SU-DHL-6 (cell line): ENCODE results near the gene MKRN1.

Experiments
- H2AFZ ChIP-seq: fragments of 200-600 bp; sonication (generic); 2 replicates; pipeline ENCODE4 v1.6.1; 2014; ENCODE audit warnings: low read depth, mild to moderate bottlenecking, moderate library complexity, mixed read lengths, antibody characterized with exemption, low read length; ENCODE audit not compliant: severe bottlenecking
- H3F3A ChIP-seq: fragments of 200-600 bp; shearing (Covaris generic); 2 replicates; pipeline ENCODE4 v1.6.0; 2016; ENCODE audit warnings: antibody characterized with exemption, mild to moderate bottlenecking; ENCODE audit not compliant: insufficient read depth
- H3K27ac ChIP-seq: fragments of 200-600 bp; sonication (generic); 2 replicates; pipeline ENCODE4 v1.5.1; 2016; ENCODE audit warnings: low read depth, mild to moderate bottlenecking, low read length, moderate library complexity, mixed read lengths
- H3K27me3 ChIP-seq: fragments of 200-600 bp; sonication (generic), shearing (Covaris generic); 2 replicates; pipeline ENCODE4 v1.6.0; 2014; ENCODE audit warnings: mild to moderate bottlenecking, low read length
- H3K36me3 ChIP-seq: fragments of 200-600 bp; sonication (generic); 2 replicates; pipeline ENCODE4 v1.6.1; 2014; ENCODE audit warnings: mild to moderate bottlenecking, low read length, mixed read lengths
- H3K4me2 ChIP-seq: fragments of 300-600, 200-600 bp; shearing (Covaris generic), sonication (generic); 2 replicates; pipeline ENCODE4 v1.6.0; 2014; ENCODE audit warnings: low read length, low read depth, mild to moderate bottlenecking; ENCODE audit not compliant: poor library complexity, severe bottlenecking
- H3K4me3 ChIP-seq: fragments of 200-600 bp; sonication (generic); 2 replicates; pipeline ENCODE4 v1.5.1; 2014; ENCODE audit warnings: antibody characterized with exemption, low read length, mild to moderate bottlenecking, mixed read lengths; ENCODE audit not compliant: insufficient read depth, poor library complexity, severe bottlenecking
- H3K79me2 ChIP-seq: fragments of 200-600 bp; sonication (generic); 2 replicates; pipeline ENCODE4 v1.6.1; 2014; ENCODE audit warnings: mild to moderate bottlenecking, low read length, moderate library complexity; ENCODE audit not compliant: insufficient read depth
- H3K9ac ChIP-seq: fragments of 200-600 bp; sonication (generic); 2 replicates; pipeline ENCODE4 v1.7.0; 2014; ENCODE audit warnings: mild to moderate bottlenecking, low read length
- H3K9me2 ChIP-seq: fragments of 200-600 bp; sonication (generic); replicated peaks from 2 replicates; pipeline ENCODE4 v1.6.1; 2014; ENCODE audit warnings: low read length; ENCODE audit not compliant: insufficient read depth
- H3K9me3 ChIP-seq: fragments of 200-600 bp; sonication (generic); 2 replicates; pipeline ENCODE4 v1.6.1; 2014; ENCODE audit warnings: low read length, mixed read lengths; ENCODE audit not compliant: insufficient read depth
- H4K20me1 ChIP-seq: fragments of 200-600 bp; sonication (generic); 2 replicates; pipeline ENCODE4 v1.6.1; 2014; ENCODE audit warnings: low read depth, mild to moderate bottlenecking, antibody characterized with exemption, low read length, moderate library complexity, mixed read lengths
- CTCF ChIP-seq: fragments of 200-600 bp; sonication (generic); IDR thresholded peaks from one replicate; pipeline ENCODE4 v1.5.1; 2017; ENCODE audit warnings: antibody characterized with exemption, mild to moderate bottlenecking, low read length, moderate library complexity; ENCODE audit not compliant: insufficient read depth, poor library complexity, severe bottlenecking
- EZH2phosphoT487 ChIP-seq: fragments of 200-600 bp; sonication (generic), shearing (Covaris generic); conservative IDR thresholded peaks from 2 replicates; pipeline ENCODE4 v1.6.1; 2018; ENCODE audit warnings: mild to moderate bottlenecking, antibody characterized with exemption, low read length, moderate library complexity, mixed read lengths

MKRN1 gene

DNA sequence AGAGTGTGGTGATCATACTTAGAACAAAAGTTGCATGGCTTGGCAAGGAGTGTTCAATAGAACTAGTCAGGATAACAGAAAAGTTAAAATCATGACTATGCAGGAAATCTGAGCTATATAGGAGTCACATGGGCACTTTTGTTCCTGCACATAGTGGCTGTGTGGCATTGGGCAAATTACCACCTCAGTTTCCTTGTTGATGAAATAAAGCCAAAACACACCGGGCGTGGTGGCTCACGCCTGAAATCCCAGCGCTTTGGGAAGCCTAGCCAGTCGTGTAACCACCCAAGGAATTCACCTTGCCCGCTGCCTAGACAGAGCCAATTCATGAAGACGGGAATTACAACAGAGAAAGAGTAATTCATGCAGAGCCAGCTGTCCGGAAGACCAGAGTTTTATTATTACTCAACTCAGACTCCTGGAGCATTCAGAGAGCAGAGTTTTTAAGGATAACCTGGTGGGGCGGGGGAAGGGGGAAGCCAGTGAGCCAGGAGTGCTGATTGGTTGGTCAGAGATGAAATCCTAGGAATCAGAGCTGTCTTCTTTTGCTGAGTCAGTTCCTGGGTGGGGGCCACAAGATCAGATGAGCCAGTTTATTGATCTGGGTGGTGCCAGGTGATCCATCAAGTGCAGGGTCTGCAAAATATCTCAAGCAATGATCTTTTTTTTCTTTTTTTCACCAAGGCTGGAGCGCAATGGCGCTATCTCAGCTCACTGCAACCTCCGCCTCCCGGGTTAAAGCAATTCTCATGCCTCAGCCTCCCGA lies 6.4 kb upstream of the MKRN1 start:
- Histone ChIP-seq H3K36me3 (no peaks in the 10 kb centered on the region), H2AFZ (no peak overlapping the region), H3K9me3 (no peaks in the 10 kb centered on the region), H3K9me2 (no peaks in the 10 kb centered on the region), H3K4me3 (no peak overlapping the region), H3K4me2 (no peak overlapping the region), H4K20me1 (no peaks in the 10 kb centered on the region), H3K79me2 (no peaks in the 10 kb centered on the region), H3K27ac (no peak overlapping the region), H3K9ac (no peak overlapping the region), H3K27me3 (no peaks in the 10 kb centered on the region), H3F3A (no peaks in the 10 kb centered on the region)
- no peak for TF ChIP-seq CTCF
- no peak for TF ChIP-seq EZH2phosphoT487

GRCh38 chr7:140484951-140485499 lies 5.7 kb upstream of the MKRN1 start:
- Histone ChIP-seq H4K20me1 (no peaks in the 10 kb centered on the region), H2AFZ (no peak overlapping the region), H3F3A (no peaks in the 10 kb centered on the region), H3K79me2 (no peaks in the 10 kb centered on the region), H3K9me3 (no peaks in the 10 kb centered on the region), H3K4me2 (no peak overlapping the region), H3K4me3 (no peak overlapping the region), H3K27ac (no peak overlapping the region), H3K36me3 (no peaks in the 10 kb centered on the region), H3K9ac (no peak overlapping the region), H3K27me3 (no peaks in the 10 kb centered on the region), H3K9me2 (no peaks in the 10 kb centered on the region)
- TF ChIP-seq EZH2phosphoT487 (no peak), CTCF (no peak)

DNA sequence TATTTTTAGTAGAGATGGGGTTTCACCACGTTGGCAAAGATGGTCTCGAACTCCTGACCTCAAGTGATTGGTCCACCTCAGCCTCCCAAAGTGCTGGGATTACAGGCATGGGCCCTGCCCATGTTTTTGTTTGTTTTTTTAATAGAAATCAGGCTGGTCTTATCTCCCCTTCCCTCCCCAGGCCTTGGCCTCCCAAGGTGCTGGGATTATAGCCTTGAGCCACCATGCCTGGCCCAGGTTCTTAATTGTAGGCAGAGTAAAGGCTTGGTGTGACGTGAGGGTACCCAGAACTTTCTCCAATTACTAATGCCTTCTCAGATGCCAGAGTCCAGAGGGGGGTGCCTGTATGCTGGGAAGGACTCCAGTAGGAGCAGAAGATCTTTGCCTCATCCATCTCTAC lies 5.2 kb upstream of the MKRN1 start:
- Histone ChIP-seq H4K20me1 (no peaks in the 10 kb centered on the region), H3K27ac (no peak overlapping the region), H3K79me2 (no peaks in the 10 kb centered on the region), H3K9me3 (no peaks in the 10 kb centered on the region), H3F3A (no peaks in the 10 kb centered on the region), H3K9me2 (no peaks in the 10 kb centered on the region), H3K27me3 (no peaks in the 10 kb centered on the region), H2AFZ (no peak overlapping the region), H3K9ac (no peak overlapping the region), H3K4me2 (no peak overlapping the region), H3K36me3 (no peaks in the 10 kb centered on the region), H3K4me3 (no peak overlapping the region)
- no peak for TF ChIP-seq CTCF
- TF ChIP-seq EZH2phosphoT487 = no peak
